SK-N-SH (cell line): ENCODE results near the gene SHISA5.

Experiments used
- GATA2 ChIP-seq: sonication (generic); formaldehyde crosslinking; IDR thresholded peaks from 2 replicates; pipeline ENCODE4 v1.5.0; 2020; ENCODE audit warnings: mild to moderate bottlenecking, missing genetic modification reagents
- RFX5 ChIP-seq: IDR thresholded peaks from 2 replicates; pipeline ENCODE4 v1.6.1; 2012; ENCODE audit warnings: mild to moderate bottlenecking, improper control_type of control experiment, low read length
- TF ChIP-seq, protein P1 (sequence below): fragments of 200-600 bp; sonication (generic); IDR thresholded peaks from 2 replicates; pipeline ENCODE4 v1.6.1; 2017; ENCODE audit warnings: antibody characterized with exemption, mild to moderate bottlenecking, moderate library complexity
- TF ChIP-seq, protein P2 (sequence below): fragments of 150-350 bp; IDR thresholded peaks from 2 replicates; pipeline ENCODE4 v1.6.1; 2017; ENCODE audit warnings: antibody characterized with exemption, low read length, low read depth, borderline replicate concordance

DNA sequence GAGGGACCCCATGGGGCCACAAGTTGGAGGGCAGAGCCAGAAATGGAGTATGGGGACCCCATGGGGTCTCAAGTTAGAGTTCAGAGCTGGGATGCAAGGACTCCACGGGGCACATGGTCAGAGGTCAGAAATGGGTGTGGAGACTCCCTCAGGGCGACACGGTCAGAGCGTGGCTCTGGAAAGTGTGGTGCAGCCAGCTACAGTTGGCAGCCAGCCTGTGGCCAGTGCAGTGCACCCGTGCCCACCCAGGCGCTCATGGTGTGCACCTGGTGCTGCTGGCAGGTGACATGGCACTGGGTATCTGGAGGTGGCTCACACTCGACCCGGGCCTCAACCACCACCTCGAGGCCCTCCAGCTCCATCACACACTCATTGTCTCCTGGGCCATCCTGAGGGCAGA is 85.3 kb downstream of the SHISA5 start:
- TF ChIP-seq RFX5 (no peak), GATA2 (CRISPR knock-in tag) (no peak)
- TF ChIP-seq, protein P1, sequence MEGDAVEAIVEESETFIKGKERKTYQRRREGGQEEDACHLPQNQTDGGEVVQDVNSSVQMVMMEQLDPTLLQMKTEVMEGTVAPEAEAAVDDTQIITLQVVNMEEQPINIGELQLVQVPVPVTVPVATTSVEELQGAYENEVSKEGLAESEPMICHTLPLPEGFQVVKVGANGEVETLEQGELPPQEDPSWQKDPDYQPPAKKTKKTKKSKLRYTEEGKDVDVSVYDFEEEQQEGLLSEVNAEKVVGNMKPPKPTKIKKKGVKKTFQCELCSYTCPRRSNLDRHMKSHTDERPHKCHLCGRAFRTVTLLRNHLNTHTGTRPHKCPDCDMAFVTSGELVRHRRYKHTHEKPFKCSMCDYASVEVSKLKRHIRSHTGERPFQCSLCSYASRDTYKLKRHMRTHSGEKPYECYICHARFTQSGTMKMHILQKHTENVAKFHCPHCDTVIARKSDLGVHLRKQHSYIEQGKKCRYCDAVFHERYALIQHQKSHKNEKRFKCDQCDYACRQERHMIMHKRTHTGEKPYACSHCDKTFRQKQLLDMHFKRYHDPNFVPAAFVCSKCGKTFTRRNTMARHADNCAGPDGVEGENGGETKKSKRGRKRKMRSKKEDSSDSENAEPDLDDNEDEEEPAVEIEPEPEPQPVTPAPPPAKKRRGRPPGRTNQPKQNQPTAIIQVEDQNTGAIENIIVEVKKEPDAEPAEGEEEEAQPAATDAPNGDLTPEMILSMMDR: no peak
- TF ChIP-seq, protein P2, sequence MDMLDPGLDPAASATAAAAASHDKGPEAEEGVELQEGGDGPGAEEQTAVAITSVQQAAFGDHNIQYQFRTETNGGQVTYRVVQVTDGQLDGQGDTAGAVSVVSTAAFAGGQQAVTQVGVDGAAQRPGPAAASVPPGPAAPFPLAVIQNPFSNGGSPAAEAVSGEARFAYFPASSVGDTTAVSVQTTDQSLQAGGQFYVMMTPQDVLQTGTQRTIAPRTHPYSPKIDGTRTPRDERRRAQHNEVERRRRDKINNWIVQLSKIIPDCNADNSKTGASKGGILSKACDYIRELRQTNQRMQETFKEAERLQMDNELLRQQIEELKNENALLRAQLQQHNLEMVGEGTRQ: no peak
